Suprapubic skin (tissue), 3 donors: ENCODE measurements around the gene CASKIN1.

ENCODE experiments used
- POLR2A ChIP-seq, 2 donors: fragments of 450-650 bp; IDR thresholded peaks; one replicate each; pipeline ENCODE4 v1.6.1; 2017; ENCODE audit warnings: antibody characterized with exemption in 2 of 2, mild to moderate bottlenecking in 2 of 2, moderate library complexity in 2 of 2
- TF ChIP-seq, protein P1 (sequence below), 2 donors: fragments of 200-600 bp in 1 of 2; fragments of 450-650 bp in 1 of 2; sonication (generic) in 1 of 2; IDR thresholded peaks; one replicate each; pipeline ENCODE4 v1.5.1; 2016 to 2019; ENCODE audit warnings: antibody characterized with exemption in 2 of 2, mild to moderate bottlenecking in 1 of 2, moderate library complexity in 1 of 2

- TF ChIP-seq, protein P1, sequence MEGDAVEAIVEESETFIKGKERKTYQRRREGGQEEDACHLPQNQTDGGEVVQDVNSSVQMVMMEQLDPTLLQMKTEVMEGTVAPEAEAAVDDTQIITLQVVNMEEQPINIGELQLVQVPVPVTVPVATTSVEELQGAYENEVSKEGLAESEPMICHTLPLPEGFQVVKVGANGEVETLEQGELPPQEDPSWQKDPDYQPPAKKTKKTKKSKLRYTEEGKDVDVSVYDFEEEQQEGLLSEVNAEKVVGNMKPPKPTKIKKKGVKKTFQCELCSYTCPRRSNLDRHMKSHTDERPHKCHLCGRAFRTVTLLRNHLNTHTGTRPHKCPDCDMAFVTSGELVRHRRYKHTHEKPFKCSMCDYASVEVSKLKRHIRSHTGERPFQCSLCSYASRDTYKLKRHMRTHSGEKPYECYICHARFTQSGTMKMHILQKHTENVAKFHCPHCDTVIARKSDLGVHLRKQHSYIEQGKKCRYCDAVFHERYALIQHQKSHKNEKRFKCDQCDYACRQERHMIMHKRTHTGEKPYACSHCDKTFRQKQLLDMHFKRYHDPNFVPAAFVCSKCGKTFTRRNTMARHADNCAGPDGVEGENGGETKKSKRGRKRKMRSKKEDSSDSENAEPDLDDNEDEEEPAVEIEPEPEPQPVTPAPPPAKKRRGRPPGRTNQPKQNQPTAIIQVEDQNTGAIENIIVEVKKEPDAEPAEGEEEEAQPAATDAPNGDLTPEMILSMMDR (IDR thresholded peaks at IDR 0.05) = no peak
- TF ChIP-seq POLR2A (IDR thresholded peaks at IDR 0.05) = no peak
These were observed 41.2 kb upstream of the CASKIN1 start for GRCh38 chr16:2237493-2238149.
